ENCODE results near the gene RPL18A.

DNA sequence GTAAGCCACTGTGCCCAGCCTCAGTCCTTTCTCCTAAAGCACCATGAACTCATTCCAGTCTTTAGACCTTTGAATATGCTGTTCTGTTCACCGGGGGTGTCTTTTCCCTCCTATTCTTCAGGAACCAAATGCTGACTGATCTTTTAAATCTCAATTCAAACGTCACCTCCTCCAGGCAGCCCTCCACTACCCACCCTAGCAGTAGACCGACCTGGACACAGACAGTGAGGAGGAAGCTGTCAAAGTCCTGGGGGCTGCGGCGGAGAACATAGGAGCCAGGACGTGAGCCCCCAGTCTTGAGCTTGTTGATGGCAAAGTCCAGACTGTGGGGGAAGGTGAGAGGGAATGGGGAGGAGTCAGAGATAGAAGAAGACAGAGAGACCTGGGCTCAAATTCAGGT, 19.7 kb upstream of the RPL18A start:
- TF ChIP-seq, protein P1, sequence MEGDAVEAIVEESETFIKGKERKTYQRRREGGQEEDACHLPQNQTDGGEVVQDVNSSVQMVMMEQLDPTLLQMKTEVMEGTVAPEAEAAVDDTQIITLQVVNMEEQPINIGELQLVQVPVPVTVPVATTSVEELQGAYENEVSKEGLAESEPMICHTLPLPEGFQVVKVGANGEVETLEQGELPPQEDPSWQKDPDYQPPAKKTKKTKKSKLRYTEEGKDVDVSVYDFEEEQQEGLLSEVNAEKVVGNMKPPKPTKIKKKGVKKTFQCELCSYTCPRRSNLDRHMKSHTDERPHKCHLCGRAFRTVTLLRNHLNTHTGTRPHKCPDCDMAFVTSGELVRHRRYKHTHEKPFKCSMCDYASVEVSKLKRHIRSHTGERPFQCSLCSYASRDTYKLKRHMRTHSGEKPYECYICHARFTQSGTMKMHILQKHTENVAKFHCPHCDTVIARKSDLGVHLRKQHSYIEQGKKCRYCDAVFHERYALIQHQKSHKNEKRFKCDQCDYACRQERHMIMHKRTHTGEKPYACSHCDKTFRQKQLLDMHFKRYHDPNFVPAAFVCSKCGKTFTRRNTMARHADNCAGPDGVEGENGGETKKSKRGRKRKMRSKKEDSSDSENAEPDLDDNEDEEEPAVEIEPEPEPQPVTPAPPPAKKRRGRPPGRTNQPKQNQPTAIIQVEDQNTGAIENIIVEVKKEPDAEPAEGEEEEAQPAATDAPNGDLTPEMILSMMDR (conservative IDR thresholded peaks at IDR 0.05 in 1 of 2, IDR thresholded peaks at IDR 0.05 in 1 of 2; ENCODE audit: extremely low read depth in 1 of 2, insufficient read depth in 1 of 2, low read depth in 1 of 2, low read length in 2 of 2), result no peak
- no peak for TF ChIP-seq EZH2 (IDR thresholded peaks at IDR 0.05; ENCODE audit: borderline replicate concordance, low read length)
